GM10847 (cell line): ENCODE measurements around the gene ATXN10.

Source experiments
- POLR2A ChIP-seq: IDR thresholded peaks from 2 replicates; pipeline ENCODE4 v1.6.1; 2011; ENCODE audit not compliant: insufficient read length; ENCODE audit errors: extremely low read depth

ATXN10 gene

GRCh38 chr22:45881524-45881875 is 209.9 kb downstream of the ATXN10 start:
- no peak for TF ChIP-seq POLR2A

GRCh38 chr22:45882881-45883810 is 211.5 kb downstream of the ATXN10 start:
- no peak for TF ChIP-seq POLR2A

- no peak for TF ChIP-seq POLR2A
Observed at GRCh38 chr22:45883811-45884170, 212.2 kb downstream of the ATXN10 start.

- no peak for TF ChIP-seq POLR2A
Observed at GRCh38 chr22:45884201-45885062, 212.8 kb downstream of the ATXN10 start.

DNA sequence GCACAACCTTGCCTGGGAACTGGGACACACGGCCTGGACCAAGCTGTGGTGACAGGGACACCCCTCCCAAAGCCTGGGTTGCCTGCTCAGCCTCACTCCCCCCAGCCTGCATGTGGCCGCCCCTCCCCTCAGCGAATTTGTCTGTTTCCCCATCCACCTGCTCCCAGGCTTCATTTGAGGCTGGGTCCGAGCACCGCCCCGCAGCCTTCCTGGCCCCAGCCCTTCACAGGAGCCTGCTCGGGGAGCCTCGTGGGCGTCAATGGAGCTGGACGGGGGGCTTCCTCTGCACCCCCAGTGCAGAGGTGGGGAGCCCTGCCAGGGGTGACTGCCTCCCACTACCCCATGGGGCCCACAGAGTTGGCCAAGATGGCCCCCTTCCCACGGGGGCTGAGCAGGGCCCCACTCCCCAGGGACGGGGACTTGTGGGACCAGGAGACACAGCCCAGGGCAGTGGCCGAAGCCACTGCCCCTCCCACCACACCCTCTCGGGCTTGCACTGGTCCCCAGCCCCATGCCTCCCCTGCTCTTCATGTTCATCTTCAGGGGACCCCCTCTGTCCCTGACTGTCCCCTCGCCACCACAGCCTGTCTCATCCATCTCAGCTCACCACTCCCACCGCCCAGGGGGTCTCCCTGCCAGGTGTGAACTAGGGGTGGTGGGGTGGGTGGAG is 213.7 kb downstream of the ATXN10 start:
- TF ChIP-seq POLR2A, result no peak

GRCh38 chr22:45885941-45886395 is 214.3 kb downstream of the ATXN10 start:
- no peak for TF ChIP-seq POLR2A

DNA sequence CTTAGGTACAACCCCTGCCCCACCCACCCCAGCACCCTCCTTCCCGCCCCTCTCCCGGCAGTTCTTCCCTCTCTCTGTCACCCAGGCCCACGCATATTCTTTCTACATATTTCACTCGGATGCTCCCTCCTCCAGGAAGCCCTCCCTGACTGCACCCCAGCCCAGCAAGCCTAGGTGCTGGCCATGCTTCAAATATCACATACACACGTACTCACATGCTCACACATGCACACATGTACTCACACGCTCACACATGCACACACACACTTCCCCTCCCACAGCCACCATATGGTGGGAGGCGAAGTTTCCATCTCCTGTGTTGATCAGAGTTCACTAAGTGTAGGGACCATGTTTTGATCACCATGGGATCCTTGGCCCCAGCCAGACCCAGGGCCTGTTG is 214.9 kb downstream of the ATXN10 start:
- TF ChIP-seq POLR2A, result no peak

- TF ChIP-seq POLR2A, result no peak
Observed at GRCh38 chr22:45887202-45888131, 215.8 kb downstream of the ATXN10 start.

DNA sequence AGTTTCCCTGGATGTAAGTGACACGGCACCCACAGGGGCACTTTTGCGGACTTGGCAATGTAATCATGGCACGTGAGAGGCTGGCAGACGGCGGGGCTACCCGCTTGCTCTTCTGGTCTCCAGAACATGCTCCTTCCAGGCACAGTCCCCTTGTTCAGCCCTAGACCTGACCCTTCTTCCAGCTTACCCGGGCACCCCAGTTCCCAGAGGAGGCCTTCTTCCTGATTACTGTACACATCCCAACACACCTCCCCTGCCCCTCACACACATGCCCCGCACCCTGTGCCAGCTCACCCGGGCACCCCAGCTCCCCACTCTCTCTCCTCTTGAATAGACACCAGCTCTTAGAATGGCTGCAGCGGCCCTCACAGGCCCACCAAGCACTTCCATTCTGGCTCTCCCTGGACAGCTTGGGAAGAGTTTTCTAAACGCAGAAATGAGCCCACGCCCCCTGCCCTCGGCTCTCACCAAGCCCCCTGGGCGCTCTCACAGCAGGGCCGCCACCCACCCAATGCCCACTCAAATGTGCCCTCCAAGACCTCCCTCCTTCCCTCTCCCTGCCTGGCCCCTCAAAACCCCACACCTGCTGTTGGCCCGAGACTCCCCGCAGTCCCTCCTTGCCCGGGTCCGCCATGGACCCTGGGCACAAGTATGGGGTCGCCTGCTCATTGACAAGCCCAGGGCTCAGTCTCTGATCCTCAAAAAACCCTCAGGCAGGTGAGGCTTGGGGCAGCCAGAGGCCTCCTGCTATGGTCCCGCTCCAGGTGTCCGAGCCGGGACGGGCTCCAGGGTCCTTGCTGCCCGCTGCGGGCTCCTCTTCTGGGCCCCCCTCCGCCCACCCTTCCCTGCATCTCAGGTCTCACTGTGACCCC is 216.8 kb downstream of the ATXN10 start:
- no peak for TF ChIP-seq POLR2A

GRCh38 chr22:45889093-45889538 is 217.5 kb downstream of the ATXN10 start:
- TF ChIP-seq POLR2A, result no peak

DNA sequence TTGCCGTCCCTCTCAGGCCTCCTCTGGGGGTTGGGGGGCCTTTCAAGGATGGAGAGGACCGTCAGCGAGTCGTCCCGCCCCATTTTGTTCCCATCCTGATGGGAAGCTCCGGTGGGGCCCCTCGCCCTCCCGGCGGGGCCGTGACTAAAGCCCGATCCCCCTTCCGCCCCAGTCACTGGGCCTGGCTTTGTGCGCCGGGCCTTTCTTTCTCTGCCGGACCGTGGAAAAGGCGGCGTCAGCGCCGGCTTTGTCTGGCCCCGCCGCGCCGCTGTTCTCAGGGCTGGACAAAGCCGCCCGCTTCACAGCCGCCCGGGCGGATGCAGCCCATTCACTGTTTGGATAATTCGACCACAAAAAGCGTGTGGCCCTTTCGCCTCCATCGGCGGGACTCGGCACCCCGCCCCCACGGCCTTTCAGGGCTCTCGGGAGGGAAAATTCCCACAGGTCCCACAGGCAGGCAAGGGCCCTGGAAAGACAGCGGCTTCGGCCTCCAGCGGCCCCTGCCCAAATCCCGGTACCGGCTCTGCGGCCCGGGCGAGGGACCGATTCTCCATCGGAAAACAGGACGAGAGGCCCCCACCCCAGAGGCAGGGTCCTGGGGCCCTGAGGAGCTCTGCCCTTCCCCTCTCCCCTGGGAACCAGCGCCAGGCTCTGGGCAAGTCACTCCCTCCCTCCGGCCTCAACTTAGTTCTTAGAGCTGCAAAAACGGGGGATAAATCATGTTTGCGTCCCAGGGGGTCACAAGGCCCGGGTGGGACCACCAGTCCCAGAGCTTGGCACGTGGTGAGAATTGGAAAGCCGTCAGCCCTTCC is 218.1 kb downstream of the ATXN10 start:
- no peak for TF ChIP-seq POLR2A

- TF ChIP-seq POLR2A, result no peak
Observed at GRCh38 chr22:45890351-45890635, 218.7 kb downstream of the ATXN10 start.

DNA sequence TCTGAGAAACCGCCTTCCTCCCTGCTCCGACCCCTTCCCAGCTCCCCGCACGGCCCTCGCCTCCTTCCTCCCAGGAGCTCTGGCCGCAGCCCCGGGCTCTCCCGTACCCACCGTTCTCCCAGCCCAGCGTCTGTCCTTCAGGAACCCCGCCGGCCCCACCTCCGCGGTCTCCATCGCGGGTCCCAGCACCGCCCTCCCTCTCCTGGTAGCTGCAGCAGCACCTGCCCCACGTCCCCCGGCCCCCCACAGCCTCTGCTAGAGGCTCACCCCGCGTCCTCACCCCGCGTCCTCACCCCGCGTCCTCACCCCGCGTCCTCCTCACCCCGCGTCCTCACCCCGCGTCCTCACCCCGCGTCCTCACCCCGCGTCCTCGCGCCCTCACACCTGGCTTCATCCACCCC is 219.4 kb downstream of the ATXN10 start:
- no peak for TF ChIP-seq POLR2A
